NCI-H69 (cell line): Measurements from ENCODE around the gene VDAC2.
"Not testable (repeated sequence)": the region's sequence is repeated elsewhere in the genome, so short reads cannot be mapped to it uniquely, and the experiment has no call there.

ENCODE experiments used
- DNase-seq: peaks from one replicate; lab custom pipeline; 2025; lab: John Stamatoyannopoulos, UW

The VDAC2 gene

GRCh38 chr10:75199949-75200348 is 10.6 kb upstream of the VDAC2 start:
- not testable (repeated sequence) for DNase-seq

- DNase-seq: no peak
Observed at GRCh38 chr10:75201793-75202307, 8.7 kb upstream of the VDAC2 start.

- DNase-seq: no peak
Observed at GRCh38 chr10:75202321-75203045, 8.1 kb upstream of the VDAC2 start.

- not testable (repeated sequence) for DNase-seq
Observed at GRCh38 chr10:75203046-75203620, 7.5 kb upstream of the VDAC2 start.

GRCh38 chr10:75203724-75204123 is 6.9 kb upstream of the VDAC2 start:
- no peak for DNase-seq

- DNase-seq: no peak
Observed at GRCh38 chr10:75205908-75206307, 4.7 kb upstream of the VDAC2 start.

GRCh38 chr10:75206638-75207037 is 4.0 kb upstream of the VDAC2 start:
- DNase-seq: not testable (repeated sequence)

GRCh38 chr10:75207079-75207856 is 3.3 kb upstream of the VDAC2 start:
- DNase-seq: no peak

GRCh38 chr10:75207857-75208144 is 2.8 kb upstream of the VDAC2 start:
- DNase-seq: no peak

- DNase-seq: no peak
Observed at GRCh38 chr10:75208181-75208580, 2.4 kb upstream of the VDAC2 start.

GRCh38 chr10:75209086-75209920 is 1.3 kb upstream of the VDAC2 start:
- no peak for DNase-seq

- DNase-seq: peak; percentile 72
Observed at GRCh38 chr10:75209921-75210281, 695 bp upstream of the VDAC2 start.

- peak; percentile 50 for DNase-seq
Observed at GRCh38 chr10:75211007-75211691, 553 bp downstream of the VDAC2 start.

- DNase-seq: no peak
Observed at GRCh38 chr10:75212343-75212742, 1.7 kb downstream of the VDAC2 start.

- DNase-seq: no peak
Observed at GRCh38 chr10:75220274-75220673, 9.7 kb downstream of the VDAC2 start.

- DNase-seq: not testable (repeated sequence)
Observed at GRCh38 chr10:75221492-75221891, 10.9 kb downstream of the VDAC2 start.

- DNase-seq: no peak
Observed at GRCh38 chr10:75223507-75223906, 12.9 kb downstream of the VDAC2 start.

GRCh38 chr10:75226095-75226494 is 15.5 kb downstream of the VDAC2 start:
- no peak for DNase-seq

- no peak for DNase-seq
Observed at GRCh38 chr10:75226656-75227055, 16.1 kb downstream of the VDAC2 start.

- DNase-seq: no peak
Observed at GRCh38 chr10:75228278-75228677, 17.7 kb downstream of the VDAC2 start.

- DNase-seq: no peak
Observed at GRCh38 chr10:75228834-75229233, 18.2 kb downstream of the VDAC2 start.

GRCh38 chr10:75229971-75230370 is 19.4 kb downstream of the VDAC2 start:
- no peak for DNase-seq
